ENCODE measurements around the gene BBS9. TPM values are rescaled to one million over a fixed set of nuclear protein-coding genes. Genes with fewer than 3 reads are reported as not detected.

BBS9 gene
- total and polyA plus RNA-seq, 9 of the 15 experiments (the other 6 are each of a cell fraction or from before 2014, with no cell fraction given) = 0.77 to 3.3 (median 2.4) TPM

GRCh38 chr7:33091641-33092191 is 37.6 kb upstream of the BBS9 start:
- no peaks in the 10 kb centered on the region for H3K27me3 ChIP-seq (ENCODE audit: control insufficient read depth in 2 of 2, insufficient read depth in 2 of 2, low read length in 2 of 2)
- no peaks in the 10 kb centered on the region for H3K9me3 ChIP-seq (replicated peaks; ENCODE audit: control insufficient read depth, insufficient read depth, low read depth, low read length)
- H4K20me1 ChIP-seq (replicated peaks; ENCODE audit: control insufficient read depth, insufficient read depth, low read length) = no peaks in the 10 kb centered on the region
- peak; percentile 20; the same call in 2 of the 3 replicates for ATAC-seq
- no peak overlapping the region for H3K27ac ChIP-seq (ENCODE audit: extremely low read depth, low read depth, low read length)
- H3K36me3 ChIP-seq (ENCODE audit: control insufficient read depth, insufficient read depth, low read length) = peaks cover 28% of the 10 kb centered on the region; the same call in 2 of the 3 replicates
- no peaks in the 10 kb centered on the region for H3K79me2 ChIP-seq (ENCODE audit: control insufficient read depth, insufficient read depth, low read length)
- in situ Hi-C loops (cut with MboI) (no loop called here), intact Hi-C loops (cut with micrococcal nuclease) (no loop called here)
- H3K4me2 ChIP-seq (ENCODE audit: insufficient read depth, low read length) = no peak overlapping the region
- peaks cover 0 to 12% of the 10 kb centered on the region in 2 experiments; a peak in 3 of 5 replicates for H3K4me1 ChIP-seq (replicated peaks in 1 of 2; ENCODE audit: control insufficient read depth in 2 of 2, insufficient read depth in 2 of 2, low read length in 2 of 2)
- TF ChIP-seq ZNF77 (CRISPR knock-in tag; IDR thresholded peaks at IDR 0.05) (no peak), HDAC3 (IDR thresholded peaks at IDR 0.05; ENCODE audit: borderline replicate concordance, partially characterized antibody) (no peak), TBP (optimal IDR thresholded peaks at IDR 0.05; ENCODE audit: low read depth, low read length) (no peak), MECOM (CRISPR knock-in tag; IDR thresholded peaks at IDR 0.05) (no peak), AFF4 (CRISPR knock-in tag; IDR thresholded peaks at IDR 0.05) (no peak)
- ChIA-PET CTCF (ENCODE audit: low intra/inter-chr PET ratio) (no interaction called here), POLR2A (interaction anchor here (0.6 to 1.4 kb wide), 4 partner anchors 8 to 1935 kb away, joined by 3 to 4 read pairs (median 4); partner anchors contain the start of gene NT5C3A)
- no peak overlapping the region for H3K4me3 ChIP-seq
- H2AFZ ChIP-seq (ENCODE audit: low read depth, low read length) = no peak overlapping the region
- 45% methylated on average over 5 of the region's 5 CpGs for WGBS (ENCODE audit: insufficient coverage, low coverage, missing lambda C conversion rate)
- no peaks in the 10 kb centered on the region for H3K9me1 ChIP-seq (ENCODE audit: control insufficient read depth, insufficient read depth, low read length)
- H3K9ac ChIP-seq (ENCODE audit: insufficient read depth in 1 of 2, low read depth in 2 of 2, low read length in 2 of 2) = no peak overlapping the region
- FAIRE-seq = no peak
- no peak for DNase-seq (ENCODE audit: extremely low read depth in 1 of 4, low spot score in 3 of 4)
- no TSS peak for BruUV-seq (replicated peaks)

Measured in K562 (cell line).